MM.1S (cell line): ENCODE measurements around the gene DMTF1.

Experiments
- CTCF ChIP-seq: fragments of 300-600 bp; sonication (generic); IDR thresholded peaks from 2 replicates; pipeline ENCODE4 v1.5.1; 2016; ENCODE audit warnings: antibody characterized with exemption, low read length, mixed read lengths
- EZH2 ChIP-seq: fragments of 300-600 bp; sonication (generic); optimal IDR thresholded peaks from 2 replicates; pipeline ENCODE3; 2017; ENCODE audit warnings: low read depth, mild to moderate bottlenecking, antibody characterized with exemption, low read length, mixed read lengths

- TF ChIP-seq EZH2 (no peak), CTCF (no peak)
These were observed 7.3 kb downstream of the DMTF1 start for GRCh38 chr7:87159538-87159937.
